HepG2 (cell line): ENCODE measurements around the gene IL16. TPM values are rescaled to one million over a fixed set of nuclear protein-coding genes. Genes with fewer than 3 reads are reported as not detected.

ENCODE experiments used
- ATAC-seq: fragments of 200-7000 bp; cut with Tn5 transposase; 3 replicates; pipeline ENCODE4 v1.9.1; 2020; ENCODE audit warnings: mild to moderate bottlenecking, moderate library complexity
- BruUV-seq: library from RNA; stranded (reverse); fragments of 400-500 nt; replicated peaks from 2 replicates; lab custom pipeline; 2021; lab: Mats Ljungman, UMichigan
- CTCF ChIA-PET: fragments of 300-600 bp; formaldehyde crosslinking; extraction: SDS; loops from one replicate; lab custom pipeline; 2021; ENCODE audit warnings: low total read pairs, inconsistent platforms, low intra/inter-chr PET ratio; lab: Yijun Ruan, JAX
- POLR2A ChIA-PET: fragments of 350-600 bp; sonication (Branson Sonifier 250); formaldehyde crosslinking; loops from one replicate; lab custom pipeline; 2020; ENCODE audit warnings: antibody characterized with exemption, inconsistent platforms; lab: Yijun Ruan, JAX
- DNase-seq: peaks from one replicate; pipeline ENCODE4 v3.0.0-alpha.2; 2015; ENCODE audit warnings: low spot score
- FAIRE-seq: peaks from 3 replicates; lab custom pipeline; 2011; peaks lifted over from hg19 to GRCh38; lab: Jason Lieb, UNC
- H2AFZ ChIP-seq: one replicate; pipeline ENCODE4 v1.6.1; 2011; ENCODE audit warnings: low read length, inconsistent platforms
- H3K27ac ChIP-seq: fragments of 300-600 bp; 3 replicates; pipeline ENCODE4 v1.8.0; 2011; ENCODE audit warnings: mixed run types, mild to moderate bottlenecking, mixed read lengths, low read length, inconsistent platforms; ENCODE audit not compliant: insufficient read depth; ENCODE audit errors: extremely low read length
- H3K27me3 ChIP-seq, 2 experiments: fragments of 200-600 bp in 1 of 2; 2 replicates in 1 of 2; 3 replicates in 1 of 2; pipeline versions ENCODE4 v1.6.0 to v1.8.0; 2011; ENCODE audit warnings: low read length in 2 of 2, mild to moderate bottlenecking in 2 of 2, moderate library complexity in 2 of 2, inconsistent platforms in 1 of 2; ENCODE audit not compliant: insufficient read depth in 2 of 2, control insufficient read depth in 1 of 2
- H3K36me3 ChIP-seq, 2 experiments: fragments of 200-600 bp in 1 of 2; replicated peaks in 1 of 2; 2 replicates in 1 of 2; 3 replicates in 1 of 2; pipeline versions ENCODE4 v1.5.1 to v1.8.0; 2011; ENCODE audit warnings: low read length in 2 of 2, inconsistent platforms in 1 of 2; ENCODE audit not compliant: insufficient read depth in 2 of 2, control insufficient read depth in 1 of 2
- H3K4me1 ChIP-seq: 2 replicates; pipeline ENCODE4 v1.5.1; 2012; ENCODE audit warnings: low read length, inconsistent platforms; ENCODE audit not compliant: insufficient read depth
- H3K4me2 ChIP-seq: 2 replicates; pipeline ENCODE4 v1.6.0; 2011; ENCODE audit warnings: low read depth, low read length, inconsistent platforms
- H3K4me3 ChIP-seq, 3 experiments: fragments of 200-600 bp in 1 of 3; sonication (generic), shearing (Covaris generic) in 1 of 3; replicated peaks in 1 of 3; 2 replicates each; pipeline ENCODE4 v1.5.1; 2011 to 2016; ENCODE audit warnings: low read length in 3 of 3, inconsistent platforms in 2 of 3, low read depth in 2 of 3, mild to moderate bottlenecking in 2 of 3, control low read depth in 1 of 3, mixed read lengths in 1 of 3; ENCODE audit not compliant: insufficient read depth in 1 of 3
- H3K79me2 ChIP-seq: one replicate; pipeline ENCODE4 v1.6.1; 2011; ENCODE audit warnings: low read length, inconsistent platforms; ENCODE audit not compliant: insufficient read depth
- H3K9ac ChIP-seq: 2 replicates; pipeline ENCODE4 v1.6.0; 2011; ENCODE audit warnings: mild to moderate bottlenecking, low read depth, low read length, inconsistent platforms; ENCODE audit not compliant: insufficient read depth
- H3K9me3 ChIP-seq: 2 replicates; pipeline ENCODE4 v1.5.1; 2012; ENCODE audit warnings: mild to moderate bottlenecking, low read length
- H4K20me1 ChIP-seq: 2 replicates; pipeline ENCODE4 v1.6.0; 2011; ENCODE audit warnings: inconsistent platforms, mild to moderate bottlenecking, low read length, moderate library complexity; ENCODE audit not compliant: insufficient read depth
- ASH2L ChIP-seq: fragments of 300-600, 200-600 bp; sonication (generic); IDR thresholded peaks from 2 replicates; pipeline ENCODE4 v1.7.0; 2017; ENCODE audit warnings: low read depth, mild to moderate bottlenecking, moderate library complexity, mixed read lengths, low read length; ENCODE audit not compliant: insufficient read length
- EHMT2 ChIP-seq: fragments of 200-600 bp; sonication (generic); IDR thresholded peaks from 2 replicates; pipeline ENCODE4 v1.7.0; 2017; ENCODE audit warnings: antibody characterized with exemption, low read depth, low read length, borderline replicate concordance
- ELF3 ChIP-seq: IDR thresholded peaks from 2 replicates; pipeline ENCODE4 v1.6.1; 2016; ENCODE audit warnings: missing genetic modification reagents, missing compliant biosample characterization
- KDM2A ChIP-seq: sonication (generic); formaldehyde crosslinking; IDR thresholded peaks from 2 replicates; pipeline ENCODE4 v1.4.0; 2020; ENCODE audit warnings: low read depth, missing genetic modification reagents, borderline replicate concordance
- NFKBIZ ChIP-seq: IDR thresholded peaks from 2 replicates; pipeline ENCODE4 v1.6.1; 2018; ENCODE audit warnings: missing genetic modification reagents, missing compliant biosample characterization
- ZNF350 ChIP-seq: sonication (generic); formaldehyde crosslinking; IDR thresholded peaks from 2 replicates; pipeline ENCODE4 v1.4.0; 2020; ENCODE audit warnings: mild to moderate bottlenecking, low read depth, missing genetic modification reagents, borderline replicate concordance
- ZNF577 ChIP-seq: sonication (generic); formaldehyde crosslinking; IDR thresholded peaks from 2 replicates; pipeline ENCODE4 v1.4.0; 2020; ENCODE audit warnings: mild to moderate bottlenecking, low read depth, missing genetic modification reagents, borderline replicate concordance
- ZNF841 ChIP-seq: sonication (generic); formaldehyde crosslinking; IDR thresholded peaks from 2 replicates; pipeline ENCODE4 v1.8.1; 2023; ENCODE audit warnings: missing genetic modification reagents, borderline replicate concordance
- ZSCAN21 ChIP-seq: sonication (generic); formaldehyde crosslinking; IDR thresholded peaks from 2 replicates; pipeline ENCODE4 v1.8.0; 2022; ENCODE audit warnings: mild to moderate bottlenecking, missing genetic modification reagents, moderate library complexity, borderline replicate concordance
- WGBS: methylation state at CpG from one replicate; pipeline ENCODE4 v1.1.6; 2017; ENCODE audit warnings: low lambda C conversion rate; 5-methylcytosine and 5-hydroxymethylcytosine counted together
- in situ Hi-C: cut with HindIII; loops from 2 replicates; pipeline ENCODE4 v1.10.0; 2017; ENCODE audit warnings: low pct_unique_long_range_greater_than_20kb; ENCODE audit not compliant: extremely low pct_ligation_motif_present
- intact Hi-C: fragments of 100-400 bp; cut with micrococcal nuclease; formaldehyde crosslinking; loops from one replicate; pipeline ENCODE4 v1.10.0; 2022; ENCODE audit not compliant: unreplicated experiment
- polyA plus RNA-seq, 8 experiments: library from polyadenylated mRNA; depleted of rRNA in 3 of 8; stranded (reverse) in 7 of 8; unstranded in 1 of 8; fragments of >200 nt; fragmentation: Illumina TruSeq in 4 of 8; extraction: Trizol in 4 of 8; gene quantifications; 2 replicates each; pipeline versions ENCODE4 v1.2.1 to v1.2.3, GENCODE V29; 2011 to 2016; ENCODE audit warnings: low read depth in 4 of 8, missing spikeins in 1 of 8, mixed read lengths in 1 of 8; ENCODE audit not compliant: insufficient read depth in 1 of 8
- total RNA-seq, 5 experiments: library from RNA; depleted of rRNA; stranded (reverse); fragments of >200 nt; fragmentation: Illumina TruSeq; extraction: Trizol; gene quantifications; 2 replicates each; pipeline ENCODE4 v1.2.3, GENCODE V29; 2016; ENCODE audit warnings: low read depth in 1 of 5
- TF ChIP-seq, protein P1 (sequence below): sonication (generic); formaldehyde crosslinking; IDR thresholded peaks from 2 replicates; pipeline ENCODE4 v1.4.0; 2020; ENCODE audit warnings: mild to moderate bottlenecking, missing genetic modification reagents

Gene IL16
- total and polyA plus RNA-seq, 2 of the 13 experiments (the other 11 are each of a cell fraction or from before 2014, with no cell fraction given): 0.03 TPM; not detected in 1

DNA sequence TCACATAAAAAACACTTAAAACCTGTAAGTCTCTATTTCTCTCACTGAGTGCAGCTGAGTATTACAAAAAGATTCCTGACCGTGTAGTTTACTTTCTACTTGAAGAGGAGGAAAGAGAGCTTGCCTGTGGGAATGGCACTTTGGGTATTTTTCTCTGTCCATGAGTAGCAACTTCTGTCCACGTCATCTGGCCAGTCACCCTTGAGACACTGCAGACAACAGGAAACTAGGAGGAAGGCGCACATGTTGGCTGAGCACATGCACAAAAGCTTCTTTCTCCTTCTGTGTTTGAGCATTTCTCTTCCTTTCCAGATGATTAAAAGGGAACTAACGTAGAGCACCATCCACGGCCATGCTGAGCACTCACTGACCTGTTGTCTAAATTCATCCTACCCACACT lies 107.5 kb downstream of the IL16 start:
- intact Hi-C loops: no loop called here
- Histone ChIP-seq H4K20me1 (no peaks in the 10 kb centered on the region), H3K27ac (no peak overlapping the region), H3K4me1 (no peaks in the 10 kb centered on the region), H3K4me2 (no peak overlapping the region), H3K36me3 (no peaks in the 10 kb centered on the region), H3K9me3 (no peaks in the 10 kb centered on the region), H2AFZ (no peak overlapping the region), H3K4me3 (no peak overlapping the region), H3K27me3 (peaks cover 0 to 20% of the 10 kb centered on the region in 2 experiments; a peak in 1 of 5 replicates), H3K9ac (no peak overlapping the region), H3K79me2 (no peaks in the 10 kb centered on the region)
- no TSS peak for BruUV-seq
- 17% methylated on average over 5 of the region's 5 CpGs for WGBS
- no peak for ATAC-seq
- in situ Hi-C loops: no loop called here
- no peak for DNase-seq
- TF ChIP-seq ZSCAN21 (no peak), EHMT2 (no peak), ASH2L (no peak), ZNF841 (CRISPR knock-in tag) (no peak), ZNF350 (CRISPR knock-in tag) (no peak), ZNF577 (no peak), NFKBIZ (CRISPR knock-in tag) (no peak), ELF3 (CRISPR knock-in tag) (no peak), KDM2A (CRISPR knock-in tag) (no peak)
- TF ChIP-seq, protein P1, sequence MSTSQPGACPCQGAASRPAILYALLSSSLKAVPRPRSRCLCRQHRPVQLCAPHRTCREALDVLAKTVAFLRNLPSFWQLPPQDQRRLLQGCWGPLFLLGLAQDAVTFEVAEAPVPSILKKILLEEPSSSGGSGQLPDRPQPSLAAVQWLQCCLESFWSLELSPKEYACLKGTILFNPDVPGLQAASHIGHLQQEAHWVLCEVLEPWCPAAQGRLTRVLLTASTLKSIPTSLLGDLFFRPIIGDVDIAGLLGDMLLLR: no peak
- FAIRE-seq: no peak
- CTCF ChIA-PET: no interaction called here
- POLR2A ChIA-PET: no interaction called here
